ENCODE data around the gene PINLYP.
"Not testable (repeated sequence)": the region's sequence is repeated elsewhere in the genome, so short reads cannot be mapped to it uniquely, and the experiment has no call there.

Gene PINLYP

DNA sequence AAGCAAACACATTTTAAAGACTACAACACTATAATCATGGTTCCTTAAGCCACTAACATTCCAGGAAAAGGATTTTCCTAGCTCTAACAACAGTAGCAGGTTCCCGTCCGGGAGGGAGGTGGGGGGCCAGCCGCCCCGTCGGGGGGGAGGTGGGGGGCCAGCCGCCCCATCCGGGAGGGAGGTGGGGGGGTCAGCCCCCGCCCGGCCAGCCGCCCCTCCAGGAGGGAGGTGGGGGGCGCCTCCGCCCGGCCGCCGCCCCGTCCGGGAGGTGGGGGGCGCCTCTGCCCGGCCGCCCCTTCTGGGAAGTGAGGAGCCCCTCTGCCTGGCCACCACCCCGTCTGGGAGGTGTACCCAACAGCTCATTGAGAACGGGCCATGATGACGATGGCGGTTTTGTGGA is 27.7 kb upstream of the PINLYP start:
- not testable (repeated sequence) for DNase-seq (ENCODE audit: low read depth in 2 of 2, low spot score in 1 of 2)

DNA sequence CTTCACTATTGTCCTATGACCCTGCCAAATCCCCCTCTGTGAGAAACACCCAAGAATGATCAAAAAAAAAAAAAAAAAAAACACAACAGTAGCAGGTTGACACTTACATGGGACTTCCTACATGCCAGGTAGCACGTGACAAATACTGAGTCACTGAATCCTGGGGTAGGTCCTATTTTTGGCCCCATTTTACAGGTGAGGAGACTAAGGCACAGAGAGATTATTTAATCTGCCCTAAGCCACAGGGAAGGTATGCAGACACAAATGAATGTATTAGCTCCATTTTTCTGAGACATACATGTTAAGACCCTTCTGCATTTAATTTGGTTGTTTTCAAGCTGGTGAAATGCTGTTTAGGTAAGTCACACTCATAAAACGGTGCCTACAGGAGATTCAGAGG is 26.9 kb upstream of the PINLYP start:
- DNase-seq (ENCODE audit: low read depth in 2 of 2, low spot score in 1 of 2), result no peak

DNA sequence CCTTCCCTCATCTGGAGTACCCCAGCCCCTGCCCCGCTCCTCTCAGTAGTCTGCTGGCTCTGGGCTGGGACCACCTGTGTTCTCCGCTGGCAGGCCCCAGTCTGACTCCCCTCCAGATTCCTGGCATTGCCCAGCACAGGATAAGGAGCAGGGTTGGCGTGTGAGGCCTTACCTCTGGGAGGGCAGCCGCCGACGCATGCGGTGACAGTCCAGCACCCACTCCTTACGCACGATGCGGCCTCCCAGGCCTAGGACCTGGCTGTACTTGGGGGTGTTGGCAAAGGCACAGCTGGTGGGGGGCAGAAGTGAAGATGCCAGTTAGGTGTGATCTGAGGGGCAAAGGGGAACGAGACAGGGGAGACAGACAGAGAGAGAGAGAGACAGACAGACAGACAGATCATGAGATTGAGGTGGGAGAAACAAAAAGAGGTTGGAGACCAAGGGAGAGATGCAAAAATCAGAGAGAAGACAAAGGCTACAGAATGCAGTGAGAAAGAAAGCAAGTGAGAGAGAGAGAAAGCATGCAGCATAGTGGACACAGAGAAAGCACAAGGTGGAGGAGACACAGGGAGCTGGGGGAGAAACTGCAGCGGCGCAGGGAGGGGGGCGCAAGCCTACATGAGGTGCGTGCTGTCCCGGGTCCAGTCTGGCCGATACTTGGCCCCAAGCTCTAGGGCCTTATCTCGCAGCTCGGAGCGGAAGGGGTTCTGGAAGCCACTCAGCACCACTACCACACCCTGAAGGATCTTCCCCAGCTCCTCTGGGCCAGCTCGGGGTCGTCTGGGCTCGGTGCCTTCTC is 24.0 kb upstream of the PINLYP start:
- no peak for DNase-seq (ENCODE audit: low read depth in 2 of 2, low spot score in 1 of 2)

DNA sequence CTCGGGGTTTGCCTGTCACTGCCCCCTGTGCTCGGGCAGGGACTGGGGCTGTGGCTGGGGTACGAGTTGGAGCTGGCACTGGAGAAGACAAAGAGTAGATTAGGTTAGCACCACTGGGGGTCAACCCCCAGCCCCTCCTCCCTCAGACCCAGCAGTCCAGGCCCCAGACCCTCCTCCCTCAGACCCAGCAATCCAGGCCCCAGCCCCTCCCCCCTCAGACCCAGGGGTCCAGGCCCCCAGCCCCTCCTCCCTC is 23.5 kb upstream of the PINLYP start:
- DNase-seq (ENCODE audit: low read depth in 2 of 2, low spot score in 1 of 2), result no peak

DNA sequence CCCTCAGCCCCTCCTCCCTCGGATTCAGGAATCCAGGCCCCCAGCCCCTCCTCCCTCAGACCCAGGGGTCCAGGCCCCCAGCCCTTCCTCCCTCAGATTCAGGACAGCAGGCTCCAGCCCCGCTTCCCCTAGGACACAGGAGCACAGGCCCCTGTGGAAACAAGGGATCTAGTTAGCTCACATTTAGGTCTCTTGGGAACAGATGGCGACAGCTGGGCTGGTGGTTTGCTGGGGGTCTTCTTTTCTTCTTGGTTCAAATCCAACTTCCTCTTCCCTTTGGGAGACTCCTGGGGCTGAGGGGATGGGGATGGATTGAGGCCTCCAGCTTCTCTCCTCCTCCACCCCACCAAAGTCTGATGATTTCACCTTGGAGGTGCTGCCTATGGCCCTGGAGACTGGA is 23.0 kb upstream of the PINLYP start:
- no peak for DNase-seq (ENCODE audit: low read depth in 2 of 2, low spot score in 1 of 2)

DNA sequence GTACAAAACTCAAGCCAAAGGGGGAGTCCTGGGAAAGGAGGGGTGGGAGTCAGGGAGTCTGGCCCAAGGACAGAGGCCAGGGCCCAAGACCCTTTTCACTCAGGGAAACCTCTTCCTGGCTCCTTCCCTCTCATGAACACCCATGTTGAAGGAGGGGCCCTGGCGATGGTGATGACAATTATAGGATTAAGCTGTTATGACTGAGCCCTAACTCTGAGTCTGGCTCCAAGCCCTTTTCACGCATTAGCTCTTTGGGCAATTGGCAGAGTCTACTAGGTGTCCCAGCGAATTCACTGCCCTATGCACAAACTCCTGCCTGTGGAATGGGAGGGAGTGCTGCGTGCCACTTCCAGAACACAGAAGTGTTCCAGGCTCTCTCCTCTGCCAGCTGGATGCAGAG is 21.9 kb upstream of the PINLYP start:
- DNase-seq (ENCODE audit: low read depth in 2 of 2, low spot score in 1 of 2), result no peak

DNA sequence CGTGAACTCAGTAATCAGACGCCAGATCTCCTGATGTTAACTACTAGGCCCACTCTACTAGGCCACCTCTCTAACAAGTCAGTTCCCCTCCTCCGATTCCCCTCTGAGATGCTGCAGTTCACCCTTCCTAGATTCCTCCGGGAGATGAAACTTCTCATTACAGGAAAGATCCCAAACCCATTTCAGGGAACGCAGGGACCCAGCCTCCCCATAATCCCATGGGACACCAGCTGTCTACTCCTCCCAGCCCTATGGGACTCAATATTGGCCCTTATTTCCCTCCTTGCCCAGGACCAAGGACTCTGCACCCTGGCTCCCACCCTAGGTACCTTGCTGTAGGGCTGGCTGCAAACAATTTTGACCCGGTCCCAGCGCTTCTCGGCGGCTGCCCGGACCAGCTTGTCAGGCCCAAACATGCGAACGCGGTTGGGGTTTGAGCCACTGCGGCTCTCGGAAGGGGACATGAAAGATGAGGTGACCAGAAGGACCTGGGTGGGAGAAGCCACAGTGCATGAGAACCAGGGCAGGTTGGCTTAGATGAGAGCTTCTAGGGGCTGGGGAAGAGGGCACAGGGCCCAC is 21.2 kb upstream of the PINLYP start:
- no peak for DNase-seq (ENCODE audit: low read depth in 2 of 2, low spot score in 1 of 2)

DNA sequence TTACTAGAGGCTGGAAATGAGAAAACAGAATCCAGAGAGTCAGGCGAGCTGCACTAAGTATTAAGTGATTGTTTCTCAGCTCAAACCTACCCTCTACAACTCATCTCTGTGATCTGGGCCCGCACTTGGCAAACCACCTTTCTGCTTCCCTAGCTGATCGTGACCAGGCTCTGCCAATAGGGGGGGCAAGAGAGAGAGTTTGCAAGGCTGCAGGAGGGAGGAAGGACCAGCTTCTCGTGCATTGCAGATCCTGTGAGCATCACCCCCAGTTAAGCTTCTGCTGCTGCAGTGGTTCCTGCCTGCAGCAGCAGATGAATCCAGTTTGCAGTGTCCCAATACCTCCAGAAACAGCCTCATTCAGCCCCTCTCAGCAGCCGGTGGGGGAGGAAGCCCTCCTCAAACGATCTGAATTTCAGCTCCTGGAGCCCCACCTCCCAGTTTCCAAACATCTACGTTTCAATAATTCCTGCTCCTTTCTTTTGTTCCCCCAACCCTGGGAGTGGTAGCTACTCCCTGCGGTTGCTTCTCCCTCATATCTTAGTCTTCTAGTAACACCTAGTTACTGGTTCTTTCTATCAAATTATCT is 20.3 kb upstream of the PINLYP start:
- peak; percentile 68 to 76 for DNase-seq (ENCODE audit: low read depth in 2 of 2, low spot score in 1 of 2)

DNA sequence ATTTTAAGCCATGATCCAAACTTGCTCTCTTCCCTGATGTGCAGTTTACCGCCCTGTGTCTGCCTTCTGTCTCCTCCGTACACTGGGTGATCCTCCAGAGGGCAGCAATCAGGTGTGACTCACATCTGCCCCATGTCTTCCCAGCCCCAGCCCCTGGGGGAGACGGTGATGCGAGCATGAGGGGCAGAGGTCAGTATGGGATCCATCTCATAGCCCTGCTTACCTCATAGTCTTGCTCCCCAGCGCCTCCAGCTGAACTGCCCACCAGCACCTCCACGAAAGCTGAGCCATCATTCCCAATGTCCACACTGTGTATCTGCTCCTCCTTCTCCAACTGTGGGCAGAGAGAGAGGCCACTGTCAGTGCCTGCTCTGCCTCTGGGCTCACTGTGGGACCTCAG is 14.9 kb upstream of the PINLYP start:
- no peak for DNase-seq (ENCODE audit: low read depth in 2 of 2, low spot score in 1 of 2)

DNA sequence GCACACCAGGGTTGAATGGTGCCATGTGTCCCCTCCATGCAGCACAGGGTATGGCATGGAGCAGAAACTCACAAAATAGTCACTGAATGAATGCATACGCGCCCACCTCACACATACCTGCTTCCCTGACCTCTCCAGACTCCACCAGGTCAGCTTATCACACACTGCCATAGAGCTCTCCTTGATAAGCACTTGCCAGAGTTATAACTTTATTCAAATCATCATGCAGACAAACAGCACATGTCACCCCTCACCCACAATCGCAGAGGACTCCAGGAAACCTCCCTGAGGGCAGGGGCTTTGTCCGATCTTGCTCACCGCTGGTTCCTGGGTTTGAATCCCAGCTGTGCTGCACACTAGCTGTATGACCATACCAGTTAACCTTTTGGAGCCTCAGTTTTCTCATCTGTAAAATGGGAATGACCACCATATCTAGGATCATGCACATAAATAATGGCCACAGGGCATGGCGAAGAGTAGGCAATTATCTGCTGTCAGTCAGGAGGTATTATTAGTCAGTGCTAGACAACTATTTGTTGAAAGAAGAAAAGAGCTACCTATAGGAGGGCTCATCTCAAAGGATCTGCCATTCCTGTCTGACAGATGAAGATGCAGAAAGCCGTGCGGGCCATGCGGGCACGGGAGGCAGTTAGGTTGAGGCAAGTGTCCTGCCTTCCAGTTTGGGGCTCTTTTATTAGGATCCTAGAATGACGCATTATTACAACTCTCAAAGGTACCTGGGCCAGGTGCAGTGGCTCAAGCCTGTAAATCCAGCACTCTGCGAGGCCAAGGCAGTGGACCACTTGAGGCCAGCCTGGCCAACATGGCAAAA is 14.2 kb upstream of the PINLYP start:
- no peak for DNase-seq (ENCODE audit: low read depth in 2 of 2, low spot score in 1 of 2)

DNA sequence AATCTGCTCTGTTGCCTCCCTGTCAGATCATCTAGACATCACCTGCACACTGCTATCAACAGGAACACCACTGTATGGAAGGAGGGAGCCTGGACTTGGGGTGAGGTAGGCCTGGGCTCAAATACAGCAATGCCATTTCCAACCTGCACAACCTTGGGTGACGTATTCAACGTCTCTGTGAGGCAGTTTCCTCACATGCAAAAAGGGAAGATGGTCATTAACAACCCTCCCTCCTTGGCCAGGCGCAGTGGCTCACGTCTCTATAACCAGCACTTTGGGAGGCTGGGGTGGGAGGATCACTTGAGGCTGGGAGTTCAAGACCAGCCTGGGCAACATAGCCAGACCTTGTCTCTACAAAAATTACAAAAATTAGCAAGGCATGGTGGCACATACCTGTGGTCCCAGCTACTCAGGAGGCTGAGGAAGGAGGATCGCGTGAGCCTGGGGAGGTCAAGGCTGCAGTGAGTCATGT is 13.3 kb upstream of the PINLYP start:
- no peak for DNase-seq (ENCODE audit: low read depth in 2 of 2, low spot score in 1 of 2)

DNA sequence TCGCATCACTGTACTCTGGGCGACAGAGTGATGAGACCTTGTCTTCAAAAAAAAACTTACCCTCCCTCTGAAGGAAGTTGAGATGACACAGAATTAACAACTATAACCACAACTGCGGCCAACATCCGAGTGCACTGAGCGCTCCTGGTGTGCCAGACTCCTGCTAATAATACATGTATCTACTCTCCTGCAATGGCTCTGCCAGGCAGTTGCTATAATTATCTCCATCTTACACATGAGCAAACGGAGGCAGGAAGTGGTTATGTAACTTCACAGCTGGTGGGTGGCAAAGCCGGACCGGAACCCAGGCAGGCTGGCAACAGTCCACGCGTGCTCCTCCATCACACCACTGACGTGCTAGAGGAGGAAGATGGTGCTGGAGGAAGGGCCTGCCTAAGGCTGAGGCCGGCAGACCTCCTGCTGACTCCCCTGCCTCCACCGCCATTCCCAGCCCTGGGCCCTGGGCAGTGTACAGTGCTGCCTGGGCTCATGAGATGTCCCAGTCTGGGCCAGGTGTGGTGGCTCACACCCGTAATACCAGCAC is 12.8 kb upstream of the PINLYP start:
- DNase-seq (ENCODE audit: low read depth in 2 of 2, low spot score in 1 of 2), result peak; percentile 48 to 68

DNA sequence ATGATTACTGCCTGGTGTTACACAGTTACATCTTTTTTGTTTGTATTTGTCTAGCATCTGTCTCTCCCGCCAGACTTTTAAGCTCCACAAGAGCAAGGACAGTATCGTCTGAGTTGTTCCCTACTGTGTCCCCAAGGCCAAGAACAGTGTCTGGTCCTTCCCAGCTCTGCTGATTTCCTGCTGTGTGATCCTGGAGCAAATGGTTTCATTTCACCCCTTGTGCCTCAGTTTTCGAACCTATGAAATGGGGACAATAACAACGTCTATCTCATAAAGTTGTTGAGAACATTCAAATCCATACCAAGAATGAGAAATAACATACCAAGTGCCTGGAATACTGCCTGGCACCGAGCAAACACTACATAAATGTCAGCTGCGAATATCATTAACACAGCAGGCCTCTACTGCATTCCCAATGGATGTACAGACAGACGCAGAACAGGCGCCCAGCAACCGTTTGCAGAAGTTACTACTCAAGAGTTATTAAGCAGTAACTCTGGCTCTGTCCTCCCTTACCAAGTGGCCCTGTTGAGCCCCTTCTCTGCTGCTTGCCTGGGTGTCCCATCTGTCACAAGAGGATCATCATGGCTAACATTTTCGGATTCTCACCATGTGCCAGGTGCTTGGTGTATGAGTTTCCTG is 11.7 kb upstream of the PINLYP start:
- DNase-seq (ENCODE audit: low read depth in 2 of 2, low spot score in 1 of 2), result no peak

DNA sequence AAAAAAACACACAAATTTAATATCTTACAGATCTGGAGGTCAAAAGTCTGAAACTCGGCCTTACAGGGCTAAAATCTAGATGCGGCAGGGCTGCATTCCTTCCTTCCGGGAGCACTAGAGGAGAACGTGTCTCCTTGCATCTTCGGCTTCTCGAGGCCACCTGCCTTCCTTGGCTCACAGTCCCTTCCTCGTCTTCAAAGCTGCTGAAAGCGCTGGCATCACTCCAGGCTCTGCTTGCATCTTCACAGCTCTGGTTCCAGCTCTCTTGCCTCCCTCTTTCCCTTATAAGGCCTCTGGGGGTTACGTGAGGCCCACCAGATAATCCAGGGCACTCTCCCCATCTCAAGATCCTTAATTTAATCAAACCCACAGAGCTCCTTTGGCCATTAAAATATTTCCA is 10.8 kb upstream of the PINLYP start:
- DNase-seq (ENCODE audit: low read depth in 2 of 2, low spot score in 1 of 2), result no peak

DNA sequence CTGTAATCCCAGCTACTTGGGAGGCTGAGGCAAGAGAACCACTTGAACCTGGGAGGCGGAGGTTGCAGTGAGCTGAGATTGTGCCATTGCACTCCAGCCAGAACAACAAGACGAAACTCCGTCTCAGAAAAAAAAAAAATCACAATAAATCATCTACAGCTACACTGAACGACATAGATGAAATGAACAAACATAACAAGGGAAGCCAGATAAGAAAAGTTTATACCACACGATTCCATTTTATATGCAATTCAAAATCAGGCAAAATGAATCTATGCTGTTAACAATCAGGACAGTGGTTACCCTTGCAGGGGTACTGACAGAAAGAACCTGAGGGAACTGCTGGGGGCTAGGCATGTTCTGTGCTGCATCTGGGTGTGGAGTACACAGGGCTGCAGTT is 5.9 kb upstream of the PINLYP start:
- DNase-seq (ENCODE audit: low read depth in 2 of 2, low spot score in 1 of 2), result no peak

DNA sequence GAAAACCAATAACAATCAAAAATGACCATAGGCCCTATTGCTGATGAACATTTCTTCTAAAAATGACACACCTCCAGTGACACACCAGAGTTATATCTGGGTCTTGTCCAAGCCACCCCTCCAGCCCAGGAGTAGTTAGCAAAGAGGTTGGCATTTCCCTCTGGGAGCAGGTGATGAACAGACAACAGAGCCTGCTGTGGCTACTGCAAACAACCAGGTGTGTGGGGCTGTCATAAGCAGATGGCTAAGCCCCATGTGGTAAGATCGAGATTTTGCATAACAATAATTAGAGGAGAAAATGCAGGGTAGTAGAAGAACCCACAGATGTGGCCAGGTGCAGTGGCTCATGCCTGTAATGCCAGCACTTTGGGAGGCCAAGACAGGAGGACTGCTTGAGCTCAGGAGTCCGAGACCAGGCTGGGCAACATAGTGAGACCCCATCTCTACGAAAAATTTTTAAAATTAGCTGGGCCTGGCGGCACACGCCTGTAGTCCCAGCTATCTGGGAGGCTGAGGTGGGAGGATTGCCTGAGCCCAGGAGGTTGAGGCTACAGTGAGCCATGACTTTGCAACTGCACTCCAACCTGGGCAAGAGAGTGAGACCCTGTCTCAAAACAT is 5.3 kb upstream of the PINLYP start:
- DNase-seq (ENCODE audit: low read depth in 2 of 2, low spot score in 1 of 2), result no peak

DNA sequence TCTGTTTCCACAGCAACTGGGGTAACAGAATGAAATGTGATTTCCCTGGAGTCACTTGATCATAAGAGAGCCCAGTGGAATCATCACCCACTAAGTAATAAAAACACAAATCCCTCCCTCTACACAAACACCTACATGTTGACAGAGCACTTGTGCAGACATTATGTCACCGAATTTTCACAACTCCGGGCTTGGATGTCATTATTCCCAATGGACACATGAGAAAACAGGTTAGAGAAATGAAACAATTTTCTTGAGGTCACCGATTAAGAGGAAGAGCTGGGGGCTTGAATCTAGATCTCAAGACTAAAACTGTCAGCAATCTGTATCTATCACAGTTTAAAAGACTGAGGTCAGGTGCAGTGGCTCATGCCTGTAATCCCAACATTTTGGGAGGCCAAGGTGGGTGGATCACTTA is 3.4 kb upstream of the PINLYP start:
- DNase-seq (ENCODE audit: low read depth in 2 of 2, low spot score in 1 of 2), result no peak

DNA sequence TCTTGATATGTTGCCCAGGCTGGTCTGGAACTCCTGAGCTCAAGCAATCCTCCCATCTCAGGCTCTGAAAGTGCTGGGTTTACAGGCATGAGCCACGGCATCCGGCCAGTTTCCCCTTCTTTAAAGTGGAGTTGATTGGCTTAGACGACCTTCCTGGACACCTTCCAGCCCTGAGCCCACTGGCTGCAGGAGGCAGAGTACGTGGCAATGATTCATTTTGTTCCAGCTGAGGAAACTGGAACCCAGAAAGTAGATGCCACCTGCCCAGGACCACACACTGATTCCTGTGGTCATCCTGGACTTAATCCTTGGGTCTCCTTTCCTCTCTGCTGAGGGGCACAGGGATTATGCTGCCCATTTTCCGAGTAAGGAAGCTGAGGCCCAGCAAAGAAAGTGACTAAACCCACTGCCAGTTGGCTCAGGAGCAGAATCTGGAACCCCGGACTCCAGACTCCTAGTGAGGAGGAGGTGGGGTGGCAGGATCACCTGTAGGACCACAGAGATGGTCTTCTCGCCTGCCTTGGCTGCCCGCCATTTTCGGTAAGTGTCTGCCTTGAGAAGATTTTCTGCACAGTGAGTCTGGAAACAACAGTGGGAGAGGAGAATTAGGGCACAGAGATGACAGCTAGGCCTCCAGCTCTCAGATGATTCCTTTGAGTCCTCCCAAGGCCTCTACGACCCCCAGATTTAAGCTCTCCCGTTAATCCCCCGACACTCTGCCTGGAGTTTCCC is 1.0 kb upstream of the PINLYP start:
- DNase-seq (ENCODE audit: low read depth in 2 of 2, low spot score in 1 of 2), result no peak

DNA sequence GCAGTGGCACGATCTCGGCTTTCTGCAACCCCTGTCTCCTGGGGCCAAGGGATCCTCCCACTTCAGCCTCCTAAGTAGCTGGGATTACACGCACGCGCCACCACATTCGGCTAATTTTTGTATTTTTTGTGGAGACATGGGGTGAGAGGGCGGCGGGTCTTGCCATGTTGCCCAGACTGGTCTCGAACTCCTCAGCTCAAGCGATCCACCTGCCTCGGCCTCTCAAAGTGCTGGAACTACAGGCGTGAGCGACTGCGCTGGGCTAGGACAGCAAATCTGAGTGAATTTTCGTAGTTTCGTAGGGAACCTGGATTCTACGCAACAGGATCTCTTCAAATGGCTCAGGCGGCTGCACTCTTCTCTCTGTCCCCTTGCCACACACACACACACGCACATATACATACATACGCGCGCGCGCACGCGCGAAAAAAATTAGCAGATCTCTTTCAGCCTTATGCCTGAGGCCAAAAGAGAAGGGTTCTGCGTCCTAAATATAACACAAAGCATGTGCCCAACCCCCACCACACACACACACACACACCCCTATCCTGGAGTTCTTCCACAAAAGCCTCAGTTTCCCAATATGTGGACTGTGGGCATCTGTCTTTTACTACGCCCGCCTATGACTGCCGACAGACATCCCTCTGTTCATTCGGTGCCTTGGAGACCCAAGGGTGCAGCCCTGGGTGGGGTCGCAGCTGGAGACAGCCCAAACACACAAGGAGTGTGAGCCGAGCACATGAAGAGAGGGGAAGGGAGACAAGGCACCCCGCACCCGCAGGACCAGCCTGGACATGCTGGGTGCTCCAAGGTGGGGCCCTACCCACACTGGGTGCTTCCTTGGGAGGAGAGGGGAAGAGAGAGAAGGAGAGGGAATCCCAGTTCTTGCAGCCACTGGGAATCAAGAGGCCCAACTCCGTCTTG is 616 bp downstream of the PINLYP start:
- DNase-seq (ENCODE audit: low read depth in 2 of 2, low spot score in 1 of 2), result no peak
